ENCODE results near the gene KIF1B. TPM values are rescaled to one million over a fixed set of nuclear protein-coding genes. Genes with fewer than 3 reads are reported as not detected.
A peak's percentile ranks its signal among the peaks of the same experiment; 100 is the strongest.

Gene KIF1B
- total and polyA plus RNA-seq, 10 donors = 1.6 to 53.5 (median 34.5) TPM

GRCh38 chr1:10236405-10237156, 26.2 kb downstream of the KIF1B start:
- no peak for DNase-seq
- peaks cover 0 to 41% (median 0%) of the 10 kb centered on the region in 6 donors for H3K36me3 ChIP-seq
- no peaks in the 10 kb centered on the region for H3K27me3 ChIP-seq (replicated peaks in 1 of 7)
- peaks cover 0 to 19% (median 11%) of the 10 kb centered on the region in 6 donors for H3K4me1 ChIP-seq
- TF ChIP-seq POLR2A (IDR thresholded peaks at IDR 0.05) (no peak), POLR2AphosphoS5 (IDR thresholded peaks at IDR 0.05) (no peak), CTCF (IDR thresholded peaks at IDR 0.05 in 8 of 11, conservative IDR thresholded peaks at IDR 0.05 in 3 of 11) (no peak)
- intact Hi-C loops (cut with DNase I; ENCODE audit: low total_unique reads) = no loop called here
- H3K27ac ChIP-seq = peak overlapping the region in 2 of 8 donors; percentile 23 to 35
- H3K4me3 ChIP-seq = no peak overlapping the region
- 74 to 88% (median 80%) methylated on average over 2 of the region's 2 CpGs for WGBS, 5 donors
- H3K9me3 ChIP-seq = no peaks in the 10 kb centered on the region

GRCh38 chr1:10237157-10237539, 26.8 kb downstream of the KIF1B start:
- H3K27me3 ChIP-seq (replicated peaks in 1 of 7) = no peaks in the 10 kb centered on the region
- H3K4me1 ChIP-seq = peaks cover 0 to 20% (median 11%) of the 10 kb centered on the region in 6 donors
- no peak for DNase-seq
- H3K36me3 ChIP-seq = peaks cover 0 to 41% (median 0%) of the 10 kb centered on the region in 6 donors
- 59 to 84% (median 78%) methylated on average over 1 of the region's 1 CpG for WGBS, 5 donors
- H3K4me3 ChIP-seq = no peak overlapping the region
- H3K27ac ChIP-seq = peak overlapping the region in 2 of 8 donors; percentile 23 to 35
- no peaks in the 10 kb centered on the region for H3K9me3 ChIP-seq
- intact Hi-C loops (cut with DNase I; ENCODE audit: low total_unique reads) = no loop called here
- TF ChIP-seq POLR2AphosphoS5 (IDR thresholded peaks at IDR 0.05) (no peak), POLR2A (IDR thresholded peaks at IDR 0.05) (no peak), CTCF (IDR thresholded peaks at IDR 0.05 in 8 of 11, conservative IDR thresholded peaks at IDR 0.05 in 3 of 11) (no peak)

- TF ChIP-seq POLR2A (IDR thresholded peaks at IDR 0.05) (no peak), POLR2AphosphoS5 (IDR thresholded peaks at IDR 0.05) (peak in 1 of 3 donors; percentile 24)
- Histone ChIP-seq H3K27me3 (replicated peaks in 1 of 7) (no peaks in the 10 kb centered on the region), H3K4me1 (peaks cover 0 to 29% (median 11%) of the 10 kb centered on the region in 6 donors), H3K4me3 (peak overlapping the region in 1 of 8 donors; percentile 35), H3K36me3 (no peaks in the 10 kb centered on the region), H3K9me3 (no peaks in the 10 kb centered on the region), H3K27ac (peak overlapping the region in 7 of 8 donors; percentile 57 to 89 (median 83))
- intact Hi-C loops (cut with DNase I; ENCODE audit: low total_unique reads) = no loop called here
- 70 to 93% (median 83%) methylated on average over 7 of the region's 7 CpGs for WGBS, 5 donors
- DNase-seq = no peak
Measured at GRCh38 chr1:10242135-10242534, 31.8 kb downstream of the KIF1B start.

GRCh38 chr1:10242811-10243210, 32.4 kb downstream of the KIF1B start:
- H3K27me3 ChIP-seq (replicated peaks in 1 of 7) = no peaks in the 10 kb centered on the region
- H3K4me1 ChIP-seq = peaks cover 0 to 23% (median 8%) of the 10 kb centered on the region in 6 donors
- H3K4me3 ChIP-seq = peak overlapping the region in 1 of 8 donors; percentile 35
- no peaks in the 10 kb centered on the region for H3K36me3 ChIP-seq
- peak overlapping the region in 7 of 8 donors; percentile 57 to 89 (median 83) for H3K27ac ChIP-seq
- intact Hi-C loops (cut with DNase I; ENCODE audit: low total_unique reads) = no loop called here
- DNase-seq = no peak
- H3K9me3 ChIP-seq = no peaks in the 10 kb centered on the region
- no peak for TF ChIP-seq CTCF (IDR thresholded peaks at IDR 0.05 in 8 of 11, conservative IDR thresholded peaks at IDR 0.05 in 3 of 11)
- no peak for TF ChIP-seq POLR2AphosphoS5 (IDR thresholded peaks at IDR 0.05)
- TF ChIP-seq POLR2A (IDR thresholded peaks at IDR 0.05) = no peak
- 56 to 81% (median 73%) methylated on average over 6 of the region's 6 CpGs for WGBS, 5 donors
